ENCODE measurements around the gene DUS3L.

- TF ChIP-seq GABPA (IDR thresholded peaks at IDR 0.05; ENCODE audit: borderline replicate concordance, insufficient read depth, low read length) = no peak
- no peak for TF ChIP-seq CHD2 (IDR thresholded peaks at IDR 0.05; ENCODE audit: low read length)
- TF ChIP-seq POLR2AphosphoS5 (IDR thresholded peaks at IDR 0.05; ENCODE audit: low read depth, low read length) = no peak
- TF ChIP-seq ATF3 (IDR thresholded peaks at IDR 0.05; ENCODE audit: insufficient read depth, low read depth, low read length) = no peak
- no peak for TF ChIP-seq YY1 (IDR thresholded peaks at IDR 0.05; ENCODE audit: low read depth, low read length)
- TF ChIP-seq FOSL1 (IDR thresholded peaks at IDR 0.05; ENCODE audit: insufficient read depth, low read depth, low read length) = no peak
Measured at GRCh38 chr19:5832527-5833216, 41.7 kb upstream of the DUS3L start.
